ENCODE results near the gene TRAF4.
A peak's percentile ranks its signal among the peaks of the same experiment; 100 is the strongest.

Gene TRAF4

GRCh38 chr17:28706471-28707338 is 37.1 kb upstream of the TRAF4 start:
- no peaks in the 10 kb centered on the region for H3K27me3 Mint-ChIP-seq
- ATAC-seq (replicated peaks; ENCODE audit: extremely low read depth, poor library complexity, severe bottlenecking) (no peak), DNase-seq (ENCODE audit: low spot score in 2 of 2) (no peak)
- peaks cover 9% of the 10 kb centered on the region for H3K4me1 Mint-ChIP-seq
- peaks cover 13% of the 10 kb centered on the region for H3K36me3 Mint-ChIP-seq (ENCODE audit: insufficient read depth)
- H3K9me3 Mint-ChIP-seq: no peaks in the 10 kb centered on the region
- no peak overlapping the region for H3K4me3 Mint-ChIP-seq
- H3K27ac Mint-ChIP-seq (ENCODE audit: low read depth): no peak overlapping the region

- no peak for DNase-seq (ENCODE audit: low spot score in 2 of 2)
- peaks cover 11% of the 10 kb centered on the region for H3K36me3 Mint-ChIP-seq (ENCODE audit: insufficient read depth)
- H3K4me3 Mint-ChIP-seq: no peak overlapping the region
- peaks cover 15% of the 10 kb centered on the region for H3K4me1 Mint-ChIP-seq
- H3K27me3 Mint-ChIP-seq: no peaks in the 10 kb centered on the region
- ATAC-seq (replicated peaks; ENCODE audit: extremely low read depth, poor library complexity, severe bottlenecking): no peak
- no peak overlapping the region for H3K27ac Mint-ChIP-seq (ENCODE audit: low read depth)
- H3K9me3 Mint-ChIP-seq: no peaks in the 10 kb centered on the region
Measured at GRCh38 chr17:28707339-28707720, 36.5 kb upstream of the TRAF4 start.

- Mint-ChIP-seq H3K4me1 (peaks cover 20% of the 10 kb centered on the region), H3K27ac (ENCODE audit: low read depth) (peak overlapping the region; percentile 87), H3K27me3 (peaks cover 13% of the 10 kb centered on the region), H3K9me3 (no peaks in the 10 kb centered on the region), H3K4me3 (peak overlapping the region; percentile 77), H3K36me3 (ENCODE audit: insufficient read depth) (peaks cover 10% of the 10 kb centered on the region)
- DNase-seq (ENCODE audit: low spot score in 2 of 2) (peak; percentile 80 to 85), ATAC-seq (replicated peaks; ENCODE audit: extremely low read depth, poor library complexity, severe bottlenecking) (peak; percentile 86)
Measured at GRCh38 chr17:28710861-28711722, 32.7 kb upstream of the TRAF4 start.

GRCh38 chr17:28711723-28712031 is 32.1 kb upstream of the TRAF4 start, which contains the start of gene PROCA1:
Gene PROCA1, minus strand, starts transcription at chr17:28711888. Its CDS starts 228 bp downstream, at chr17:28711660.
- DNase-seq (ENCODE audit: low spot score in 2 of 2) (no peak), ATAC-seq (replicated peaks; ENCODE audit: extremely low read depth, poor library complexity, severe bottlenecking) (peak; percentile 61)
- peaks cover 10% of the 10 kb centered on the region for H3K36me3 Mint-ChIP-seq (ENCODE audit: insufficient read depth)
- no peaks in the 10 kb centered on the region for H3K9me3 Mint-ChIP-seq
- peaks cover 20% of the 10 kb centered on the region for H3K4me1 Mint-ChIP-seq
- H3K27me3 Mint-ChIP-seq: peaks cover 13% of the 10 kb centered on the region
- H3K27ac Mint-ChIP-seq (ENCODE audit: low read depth): peak within 1 kb of the TSS; percentile 87
- H3K4me3 Mint-ChIP-seq: peak within 1 kb of the TSS; percentile 77

GRCh38 chr17:28712032-28712704 is 31.6 kb upstream of the TRAF4 start:
- peak overlapping the region; percentile 87 for H3K27ac Mint-ChIP-seq (ENCODE audit: low read depth)
- peaks cover 20% of the 10 kb centered on the region for H3K4me1 Mint-ChIP-seq
- ATAC-seq (replicated peaks; ENCODE audit: extremely low read depth, poor library complexity, severe bottlenecking) (peak; percentile 29), DNase-seq (ENCODE audit: low spot score in 2 of 2) (peak in 1 of 2 donors; percentile 21)
- H3K4me3 Mint-ChIP-seq: peak overlapping the region; percentile 77
- peaks cover 13% of the 10 kb centered on the region for H3K27me3 Mint-ChIP-seq
- H3K36me3 Mint-ChIP-seq (ENCODE audit: insufficient read depth): peaks cover 10% of the 10 kb centered on the region
- H3K9me3 Mint-ChIP-seq: no peaks in the 10 kb centered on the region

GRCh38 chr17:28712705-28713415 is 31.0 kb upstream of the TRAF4 start:
- Mint-ChIP-seq H3K27me3 (peaks cover 13% of the 10 kb centered on the region), H3K4me1 (peaks cover 20% of the 10 kb centered on the region), H3K9me3 (no peaks in the 10 kb centered on the region), H3K36me3 (ENCODE audit: insufficient read depth) (peaks cover 10% of the 10 kb centered on the region), H3K4me3 (peak overlapping the region; percentile 77), H3K27ac (ENCODE audit: low read depth) (no peak overlapping the region)
- DNase-seq (ENCODE audit: low spot score in 2 of 2) (no peak), ATAC-seq (replicated peaks; ENCODE audit: extremely low read depth, poor library complexity, severe bottlenecking) (no peak)

GRCh38 chr17:28714281-28714680 is 29.5 kb upstream of the TRAF4 start:
- peaks cover 31% of the 10 kb centered on the region for H3K4me1 Mint-ChIP-seq
- H3K4me3 Mint-ChIP-seq: no peak overlapping the region
- H3K36me3 Mint-ChIP-seq (ENCODE audit: insufficient read depth): peaks cover 10% of the 10 kb centered on the region
- ATAC-seq (replicated peaks; ENCODE audit: extremely low read depth, poor library complexity, severe bottlenecking) (no peak), DNase-seq (ENCODE audit: low spot score in 2 of 2) (no peak)
- H3K27me3 Mint-ChIP-seq: peaks cover 13% of the 10 kb centered on the region
- H3K9me3 Mint-ChIP-seq: no peaks in the 10 kb centered on the region
- peak overlapping the region; percentile 55 for H3K27ac Mint-ChIP-seq (ENCODE audit: low read depth)

GRCh38 chr17:28715217-28715616 is 28.6 kb upstream of the TRAF4 start:
- H3K27me3 Mint-ChIP-seq: peaks cover 13% of the 10 kb centered on the region
- no peaks in the 10 kb centered on the region for H3K9me3 Mint-ChIP-seq
- no peak for ATAC-seq (replicated peaks; ENCODE audit: extremely low read depth, poor library complexity, severe bottlenecking)
- H3K36me3 Mint-ChIP-seq (ENCODE audit: insufficient read depth): peaks cover 18% of the 10 kb centered on the region
- DNase-seq (ENCODE audit: low spot score in 2 of 2): no peak
- H3K27ac Mint-ChIP-seq (ENCODE audit: low read depth): no peak overlapping the region
- H3K4me3 Mint-ChIP-seq: no peak overlapping the region
- peaks cover 40% of the 10 kb centered on the region for H3K4me1 Mint-ChIP-seq

GRCh38 chr17:28716740-28717577 is 26.9 kb upstream of the TRAF4 start:
- H3K9me3 Mint-ChIP-seq: no peaks in the 10 kb centered on the region
- DNase-seq (ENCODE audit: low spot score in 2 of 2) (no peak), ATAC-seq (replicated peaks; ENCODE audit: extremely low read depth, poor library complexity, severe bottlenecking) (no peak)
- no peak overlapping the region for H3K27ac Mint-ChIP-seq (ENCODE audit: low read depth)
- H3K36me3 Mint-ChIP-seq (ENCODE audit: insufficient read depth): peaks cover 32% of the 10 kb centered on the region
- H3K27me3 Mint-ChIP-seq: peaks cover 13% of the 10 kb centered on the region
- H3K4me3 Mint-ChIP-seq: peak overlapping the region; percentile 66
- peaks cover 44% of the 10 kb centered on the region for H3K4me1 Mint-ChIP-seq

GRCh38 chr17:28717578-28718332 is 26.1 kb upstream of the TRAF4 start, which contains the start of gene RAB34:
Gene RAB34, minus strand, starts transcription at chr17:28717868. Its CDS starts 602 bp downstream, at chr17:28717266.
- H3K27me3 Mint-ChIP-seq: peaks cover 13% of the 10 kb centered on the region
- DNase-seq (ENCODE audit: low spot score in 2 of 2): no peak
- peaks cover 40% of the 10 kb centered on the region for H3K36me3 Mint-ChIP-seq (ENCODE audit: insufficient read depth)
- ATAC-seq (replicated peaks; ENCODE audit: extremely low read depth, poor library complexity, severe bottlenecking): no peak
- peak within 1 kb of the TSS; percentile 66 for H3K4me3 Mint-ChIP-seq
- no peaks in the 10 kb centered on the region for H3K9me3 Mint-ChIP-seq
- H3K27ac Mint-ChIP-seq (ENCODE audit: low read depth): peak within 1 kb of the TSS; percentile 63
- H3K4me1 Mint-ChIP-seq: peaks cover 42% of the 10 kb centered on the region
